HEK293 (cell line): ENCODE measurements around the gene ANXA2.

Experiments
- ATF2 ChIP-seq: fragments of 450-650 bp; formaldehyde crosslinking; IDR thresholded peaks from 2 replicates; pipeline ENCODE4 v1.5.1; 2016; ENCODE audit warnings: missing biosample characterization, missing genetic modification characterization, low read depth
- YY1 ChIP-seq: fragments of 450-650 bp; formaldehyde crosslinking; IDR thresholded peaks from 2 replicates; pipeline ENCODE4 v1.5.1; 2018; ENCODE audit warnings: missing biosample characterization, missing genetic modification characterization
- ZNF175 ChIP-seq: fragments of 450-650 bp; formaldehyde crosslinking; IDR thresholded peaks from 2 replicates; pipeline ENCODE4 v1.5.1; 2016; ENCODE audit warnings: missing biosample characterization, missing genetic modification characterization
- ZNF426 ChIP-seq: fragments of 450-650 bp; formaldehyde crosslinking; IDR thresholded peaks from 2 replicates; pipeline ENCODE4 v1.5.1; 2017; ENCODE audit warnings: missing biosample characterization, missing genetic modification characterization, mild to moderate bottlenecking, inconsistent platforms, moderate library complexity
- ZNF514 ChIP-seq: fragments of 450-650 bp; formaldehyde crosslinking; IDR thresholded peaks from 2 replicates; pipeline ENCODE4 v1.5.1; 2016; ENCODE audit warnings: missing biosample characterization, missing genetic modification characterization
- ZNF776 ChIP-seq: fragments of 450-650 bp; formaldehyde crosslinking; IDR thresholded peaks from 2 replicates; pipeline ENCODE4 v1.5.0; 2017; ENCODE audit warnings: missing biosample characterization, missing genetic modification characterization, borderline replicate concordance
- ZNF785 ChIP-seq: fragments of 450-650 bp; formaldehyde crosslinking; IDR thresholded peaks from 2 replicates; pipeline ENCODE4 v1.5.1; 2016; ENCODE audit warnings: missing biosample characterization, missing genetic modification characterization
- TF ChIP-seq, protein P1 (sequence below): fragments of 450-650 bp; formaldehyde crosslinking; IDR thresholded peaks from 2 replicates; pipeline ENCODE4 v1.5.1; 2016; ENCODE audit warnings: missing biosample characterization, missing genetic modification characterization
- TF ChIP-seq, protein P2 (sequence below): fragments of 450-650 bp; formaldehyde crosslinking; IDR thresholded peaks from 2 replicates; pipeline ENCODE4 v1.5.1; 2016; ENCODE audit warnings: missing biosample characterization, missing genetic modification characterization
- TF ChIP-seq, protein P3 (sequence below): fragments of 450-650 bp; formaldehyde crosslinking; IDR thresholded peaks from 2 replicates; pipeline ENCODE4 v1.5.1; 2016; ENCODE audit warnings: missing biosample characterization, missing genetic modification characterization, borderline replicate concordance
- TF ChIP-seq, protein P4 (sequence below): fragments of 450-650 bp; formaldehyde crosslinking; IDR thresholded peaks from 2 replicates; pipeline ENCODE4 v1.5.1; 2017; ENCODE audit warnings: missing biosample characterization, mild to moderate bottlenecking, missing genetic modification characterization, moderate library complexity

DNA sequence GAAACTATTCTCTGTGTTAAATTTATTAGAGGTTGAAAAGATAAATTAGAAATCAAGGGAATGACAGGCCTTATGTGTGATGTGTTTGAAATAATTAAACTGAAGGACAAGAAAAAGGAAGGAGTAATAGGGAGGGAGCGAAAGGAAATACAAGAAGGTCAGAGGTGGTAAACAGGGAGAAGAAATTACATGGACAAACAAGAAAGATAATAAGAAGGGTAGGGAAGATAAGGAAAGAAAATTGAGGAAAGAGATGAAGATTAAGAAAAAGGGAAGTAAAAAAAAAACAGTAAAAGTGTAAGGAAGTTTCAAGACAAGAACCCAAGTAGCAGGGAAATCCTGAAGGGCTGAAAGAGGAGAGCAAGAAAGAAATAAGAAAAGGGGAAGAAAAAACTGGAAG is 26.2 kb upstream of the ANXA2 start:
- TF ChIP-seq, protein P1, sequence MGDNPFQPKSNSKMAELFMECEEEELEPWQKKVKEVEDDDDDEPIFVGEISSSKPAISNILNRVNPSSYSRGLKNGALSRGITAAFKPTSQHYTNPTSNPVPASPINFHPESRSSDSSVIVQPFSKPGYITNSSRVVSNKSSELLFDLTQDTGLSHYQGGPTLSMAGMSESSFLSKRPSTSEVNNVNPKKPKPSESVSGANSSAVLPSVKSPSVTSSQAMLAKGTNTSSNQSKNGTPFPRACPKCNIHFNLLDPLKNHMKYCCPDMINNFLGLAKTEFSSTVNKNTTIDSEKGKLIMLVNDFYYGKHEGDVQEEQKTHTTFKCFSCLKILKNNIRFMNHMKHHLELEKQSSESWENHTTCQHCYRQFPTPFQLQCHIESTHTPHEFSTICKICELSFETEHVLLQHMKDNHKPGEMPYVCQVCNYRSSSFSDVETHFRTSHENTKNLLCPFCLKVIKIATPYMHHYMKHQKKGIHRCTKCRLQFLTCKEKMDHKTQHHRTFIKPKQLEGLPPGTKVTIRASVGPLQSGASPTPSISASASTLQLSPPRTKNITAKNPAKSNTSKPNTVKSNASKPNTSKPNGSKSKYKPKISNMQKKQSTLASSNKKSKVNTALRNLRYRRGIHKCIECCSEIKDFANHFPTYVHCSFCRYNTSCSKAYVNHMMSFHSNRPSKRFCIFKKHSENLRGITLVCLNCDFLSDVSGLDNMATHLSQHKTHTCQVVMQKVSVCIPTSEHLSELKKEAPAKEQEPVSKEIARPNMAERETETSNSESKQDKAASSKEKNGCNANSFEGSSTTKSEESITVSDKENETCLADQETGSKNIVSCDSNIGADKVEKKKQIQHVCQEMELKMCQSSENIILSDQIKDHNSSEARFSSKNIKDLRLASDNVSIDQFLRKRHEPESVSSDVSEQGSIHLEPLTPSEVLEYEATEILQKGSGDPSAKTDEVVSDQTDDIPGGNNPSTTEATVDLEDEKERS = no peak
- TF ChIP-seq, protein P2, sequence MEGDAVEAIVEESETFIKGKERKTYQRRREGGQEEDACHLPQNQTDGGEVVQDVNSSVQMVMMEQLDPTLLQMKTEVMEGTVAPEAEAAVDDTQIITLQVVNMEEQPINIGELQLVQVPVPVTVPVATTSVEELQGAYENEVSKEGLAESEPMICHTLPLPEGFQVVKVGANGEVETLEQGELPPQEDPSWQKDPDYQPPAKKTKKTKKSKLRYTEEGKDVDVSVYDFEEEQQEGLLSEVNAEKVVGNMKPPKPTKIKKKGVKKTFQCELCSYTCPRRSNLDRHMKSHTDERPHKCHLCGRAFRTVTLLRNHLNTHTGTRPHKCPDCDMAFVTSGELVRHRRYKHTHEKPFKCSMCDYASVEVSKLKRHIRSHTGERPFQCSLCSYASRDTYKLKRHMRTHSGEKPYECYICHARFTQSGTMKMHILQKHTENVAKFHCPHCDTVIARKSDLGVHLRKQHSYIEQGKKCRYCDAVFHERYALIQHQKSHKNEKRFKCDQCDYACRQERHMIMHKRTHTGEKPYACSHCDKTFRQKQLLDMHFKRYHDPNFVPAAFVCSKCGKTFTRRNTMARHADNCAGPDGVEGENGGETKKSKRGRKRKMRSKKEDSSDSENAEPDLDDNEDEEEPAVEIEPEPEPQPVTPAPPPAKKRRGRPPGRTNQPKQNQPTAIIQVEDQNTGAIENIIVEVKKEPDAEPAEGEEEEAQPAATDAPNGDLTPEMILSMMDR (tag by site-specific recombination) = no peak
- TF ChIP-seq ATF2 (tag by site-specific recombination) (no peak), ZNF426 (no peak), ZNF785 (no peak), ZNF175 (tag by site-specific recombination) (no peak), ZNF776 (tag by site-specific recombination) (no peak), YY1 (no peak), ZNF514 (tag by site-specific recombination) (no peak)
- TF ChIP-seq, protein P3, sequence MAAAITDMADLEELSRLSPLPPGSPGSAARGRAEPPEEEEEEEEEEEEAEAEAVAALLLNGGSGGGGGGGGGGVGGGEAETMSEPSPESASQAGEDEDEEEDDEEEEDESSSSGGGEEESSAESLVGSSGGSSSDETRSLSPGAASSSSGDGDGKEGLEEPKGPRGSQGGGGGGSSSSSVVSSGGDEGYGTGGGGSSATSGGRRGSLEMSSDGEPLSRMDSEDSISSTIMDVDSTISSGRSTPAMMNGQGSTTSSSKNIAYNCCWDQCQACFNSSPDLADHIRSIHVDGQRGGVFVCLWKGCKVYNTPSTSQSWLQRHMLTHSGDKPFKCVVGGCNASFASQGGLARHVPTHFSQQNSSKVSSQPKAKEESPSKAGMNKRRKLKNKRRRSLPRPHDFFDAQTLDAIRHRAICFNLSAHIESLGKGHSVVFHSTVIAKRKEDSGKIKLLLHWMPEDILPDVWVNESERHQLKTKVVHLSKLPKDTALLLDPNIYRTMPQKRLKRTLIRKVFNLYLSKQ (tag by site-specific recombination) = no peak
- TF ChIP-seq, protein P4, sequence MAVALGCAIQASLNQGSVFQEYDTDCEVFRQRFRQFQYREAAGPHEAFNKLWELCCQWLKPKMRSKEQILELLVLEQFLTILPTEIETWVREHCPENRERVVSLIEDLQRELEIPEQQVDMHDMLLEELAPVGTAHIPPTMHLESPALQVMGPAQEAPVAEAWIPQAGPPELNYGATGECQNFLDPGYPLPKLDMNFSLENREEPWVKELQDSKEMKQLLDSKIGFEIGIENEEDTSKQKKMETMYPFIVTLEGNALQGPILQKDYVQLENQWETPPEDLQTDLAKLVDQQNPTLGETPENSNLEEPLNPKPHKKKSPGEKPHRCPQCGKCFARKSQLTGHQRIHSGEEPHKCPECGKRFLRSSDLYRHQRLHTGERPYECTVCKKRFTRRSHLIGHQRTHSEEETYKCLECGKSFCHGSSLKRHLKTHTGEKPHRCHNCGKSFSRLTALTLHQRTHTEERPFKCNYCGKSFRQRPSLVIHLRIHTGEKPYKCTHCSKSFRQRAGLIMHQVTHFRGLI (tag by site-specific recombination) = no peak
